ENCODE results near the gene C1QL2. TPM values are rescaled to one million over a fixed set of nuclear protein-coding genes. Genes with fewer than 3 reads are reported as not detected.

Gene C1QL2
- total RNA-seq, 2 donors from 2014 or later, result not detected

GRCh38 chr2:119195001-119195400 is 36.5 kb upstream of the C1QL2 start:
- Mint-ChIP-seq H3K27me3 (peaks cover 34 to 45% of the 10 kb centered on the region in 2 donors), H3K9me3 (no peaks in the 10 kb centered on the region), H3K27ac (no peak overlapping the region), H3K36me3 (no peaks in the 10 kb centered on the region), H3K4me3 (no peak overlapping the region), H3K4me1 (ENCODE audit: low read depth in 2 of 2) (peaks cover 0 to 4% of the 10 kb centered on the region in 2 donors)
- no peak for DNase-seq (ENCODE audit: low spot score)
- ATAC-seq, result no peak

- H3K9me3 Mint-ChIP-seq, result no peaks in the 10 kb centered on the region
- H3K36me3 Mint-ChIP-seq, result no peaks in the 10 kb centered on the region
- H3K4me3 Mint-ChIP-seq, result no peak overlapping the region
- DNase-seq (ENCODE audit: low spot score), result no peak
- H3K27ac Mint-ChIP-seq, result no peak overlapping the region
- H3K4me1 Mint-ChIP-seq (ENCODE audit: low read depth in 2 of 2), result peaks cover 0 to 4% of the 10 kb centered on the region in 2 donors
- H3K27me3 Mint-ChIP-seq, result peaks cover 26 to 32% of the 10 kb centered on the region in 2 donors
- ATAC-seq, result no peak
Measured at GRCh38 chr2:119192893-119193292, 34.3 kb upstream of the C1QL2 start.

GRCh38 chr2:119190321-119191111 is 32.0 kb upstream of the C1QL2 start:
- no peaks in the 10 kb centered on the region for H3K36me3 Mint-ChIP-seq
- H3K27me3 Mint-ChIP-seq, result peaks cover 21 to 25% of the 10 kb centered on the region in 2 donors
- H3K4me3 Mint-ChIP-seq, result no peak overlapping the region
- ATAC-seq (no peak), DNase-seq (ENCODE audit: low spot score) (no peak)
- H3K27ac Mint-ChIP-seq, result no peak overlapping the region
- peaks cover 0 to 4% of the 10 kb centered on the region in 2 donors for H3K4me1 Mint-ChIP-seq (ENCODE audit: low read depth in 2 of 2)
- H3K9me3 Mint-ChIP-seq, result no peaks in the 10 kb centered on the region

DNA sequence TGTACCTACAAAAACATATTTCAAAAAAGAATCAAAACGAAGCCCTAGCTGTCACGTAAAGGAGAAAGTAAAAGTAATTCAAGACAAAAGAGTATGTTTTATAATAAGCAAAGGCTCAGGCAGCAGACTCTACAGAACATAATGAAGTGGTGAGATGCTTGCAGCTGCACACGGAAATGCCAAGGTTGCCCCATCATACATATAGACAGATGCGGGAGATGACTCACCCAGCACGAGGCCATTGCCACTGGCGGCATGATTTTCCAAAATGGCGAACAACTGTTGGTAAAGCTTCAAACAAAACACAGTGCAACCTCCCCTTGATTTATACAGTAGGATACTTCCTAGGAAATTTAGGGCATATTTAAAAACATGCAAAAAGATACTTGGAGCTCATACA is 26.0 kb upstream of the C1QL2 start:
- ATAC-seq (no peak), DNase-seq (ENCODE audit: low spot score) (no peak)
- no peaks in the 10 kb centered on the region for H3K9me3 Mint-ChIP-seq
- no peaks in the 10 kb centered on the region for H3K36me3 Mint-ChIP-seq
- no peak overlapping the region for H3K27ac Mint-ChIP-seq
- no peak overlapping the region for H3K4me3 Mint-ChIP-seq
- no peaks in the 10 kb centered on the region for H3K4me1 Mint-ChIP-seq (ENCODE audit: low read depth in 2 of 2)
- H3K27me3 Mint-ChIP-seq, result peaks cover 0 to 8% of the 10 kb centered on the region in 2 donors

GRCh38 chr2:119181791-119182445 is 23.4 kb upstream of the C1QL2 start:
- no peak overlapping the region for H3K4me3 Mint-ChIP-seq
- no peak for ATAC-seq

GRCh38 chr2:119181391-119181790 is 22.8 kb upstream of the C1QL2 start:
- DNase-seq (ENCODE audit: low spot score), result peak; percentile 54
- ATAC-seq, result no peak
- H3K27ac Mint-ChIP-seq, result no peak overlapping the region
- H3K36me3 Mint-ChIP-seq, result no peaks in the 10 kb centered on the region
- peaks cover 0 to 8% of the 10 kb centered on the region in 2 donors for H3K27me3 Mint-ChIP-seq
- H3K4me3 Mint-ChIP-seq, result no peak overlapping the region
- H3K4me1 Mint-ChIP-seq (ENCODE audit: low read depth in 2 of 2), result no peaks in the 10 kb centered on the region
- no peaks in the 10 kb centered on the region for H3K9me3 Mint-ChIP-seq

More at GRCh38 chr2:119181791-119182445, 23.4 kb upstream of the C1QL2 start:
- H3K27me3 Mint-ChIP-seq, result peaks cover 0 to 8% of the 10 kb centered on the region in 2 donors
- H3K9me3 Mint-ChIP-seq, result no peaks in the 10 kb centered on the region
- H3K27ac Mint-ChIP-seq, result no peak overlapping the region
- H3K4me1 Mint-ChIP-seq (ENCODE audit: low read depth in 2 of 2), result no peaks in the 10 kb centered on the region
- H3K36me3 Mint-ChIP-seq, result no peaks in the 10 kb centered on the region
- peak; percentile 34 for DNase-seq (ENCODE audit: low spot score)

GRCh38 chr2:119180892-119181291 is 22.3 kb upstream of the C1QL2 start:
- no peak for ATAC-seq

GRCh38 chr2:119179991-119180390 is 21.4 kb upstream of the C1QL2 start:
- H3K27ac Mint-ChIP-seq, result no peak overlapping the region
- H3K4me1 Mint-ChIP-seq (ENCODE audit: low read depth in 2 of 2), result no peaks in the 10 kb centered on the region
- no peak overlapping the region for H3K4me3 Mint-ChIP-seq
- H3K27me3 Mint-ChIP-seq, result peaks cover 0 to 8% of the 10 kb centered on the region in 2 donors
- H3K36me3 Mint-ChIP-seq, result no peaks in the 10 kb centered on the region
- H3K9me3 Mint-ChIP-seq, result no peaks in the 10 kb centered on the region
- ATAC-seq (no peak), DNase-seq (ENCODE audit: low spot score) (no peak)

More at GRCh38 chr2:119180892-119181291, 22.3 kb upstream of the C1QL2 start:
- no peaks in the 10 kb centered on the region for H3K36me3 Mint-ChIP-seq
- H3K9me3 Mint-ChIP-seq, result no peaks in the 10 kb centered on the region
- no peak overlapping the region for H3K4me3 Mint-ChIP-seq
- DNase-seq (ENCODE audit: low spot score), result no peak
- H3K27ac Mint-ChIP-seq, result no peak overlapping the region
- peaks cover 0 to 8% of the 10 kb centered on the region in 2 donors for H3K27me3 Mint-ChIP-seq
- H3K4me1 Mint-ChIP-seq (ENCODE audit: low read depth in 2 of 2), result no peaks in the 10 kb centered on the region

DNA sequence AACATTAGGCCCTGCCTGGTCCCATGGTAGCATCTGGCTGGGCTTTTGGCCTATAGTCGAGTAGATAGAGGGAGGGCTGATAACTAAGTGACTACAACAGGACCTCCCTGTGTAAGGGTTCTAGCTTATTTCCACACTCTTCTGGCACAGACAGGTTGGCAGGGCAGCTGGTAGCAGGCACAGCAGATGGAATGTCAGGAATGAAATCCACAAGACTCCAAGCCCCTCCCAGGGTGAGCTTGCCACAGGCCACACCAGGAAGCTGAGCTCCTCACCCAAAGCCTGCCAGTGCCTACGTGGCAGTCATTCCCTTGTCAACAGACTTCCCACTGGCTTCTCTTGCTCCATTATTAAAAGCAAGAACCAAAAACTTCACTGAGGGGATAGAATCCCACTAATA is 20.7 kb upstream of the C1QL2 start:
- Mint-ChIP-seq H3K4me1 (ENCODE audit: low read depth in 2 of 2) (no peaks in the 10 kb centered on the region), H3K27ac (no peak overlapping the region), H3K4me3 (no peak overlapping the region), H3K9me3 (no peaks in the 10 kb centered on the region), H3K36me3 (no peaks in the 10 kb centered on the region), H3K27me3 (peaks cover 0 to 3% of the 10 kb centered on the region in 2 donors)
- DNase-seq (ENCODE audit: low spot score) (no peak), ATAC-seq (no peak)

DNA sequence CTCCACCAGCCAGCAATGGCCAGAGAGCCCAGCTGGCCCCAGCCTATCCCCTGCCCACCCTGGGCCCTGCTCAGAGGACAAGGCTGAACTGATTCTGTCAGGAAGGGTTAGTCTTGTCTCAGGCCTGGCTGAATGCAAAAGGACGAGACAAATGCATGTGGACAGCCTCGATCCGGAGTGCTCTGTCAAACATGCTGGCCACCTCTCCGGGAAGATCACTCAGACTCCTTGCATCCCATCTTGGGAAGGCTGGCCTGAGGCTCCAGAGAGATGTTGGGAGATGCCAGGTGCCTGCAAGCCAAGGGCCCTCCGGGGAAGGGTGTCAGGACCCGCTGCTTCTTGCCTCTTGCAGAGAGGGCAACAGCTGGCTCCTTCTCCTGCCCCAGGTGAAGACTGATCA is 20.2 kb upstream of the C1QL2 start:
- Mint-ChIP-seq H3K4me1 (ENCODE audit: low read depth in 2 of 2) (no peaks in the 10 kb centered on the region), H3K27ac (no peak overlapping the region), H3K36me3 (no peaks in the 10 kb centered on the region), H3K9me3 (no peaks in the 10 kb centered on the region), H3K27me3 (no peaks in the 10 kb centered on the region), H3K4me3 (no peak overlapping the region)
- ATAC-seq, result no peak
- no peak for DNase-seq (ENCODE audit: low spot score)

- Mint-ChIP-seq H3K27me3 (no peaks in the 10 kb centered on the region), H3K4me1 (ENCODE audit: low read depth in 2 of 2) (no peaks in the 10 kb centered on the region), H3K27ac (no peak overlapping the region), H3K36me3 (no peaks in the 10 kb centered on the region), H3K4me3 (no peak overlapping the region), H3K9me3 (no peaks in the 10 kb centered on the region)
- DNase-seq (ENCODE audit: low spot score) (no peak), ATAC-seq (no peak)
Measured at GRCh38 chr2:119177838-119178190, 19.3 kb upstream of the C1QL2 start.

DNA sequence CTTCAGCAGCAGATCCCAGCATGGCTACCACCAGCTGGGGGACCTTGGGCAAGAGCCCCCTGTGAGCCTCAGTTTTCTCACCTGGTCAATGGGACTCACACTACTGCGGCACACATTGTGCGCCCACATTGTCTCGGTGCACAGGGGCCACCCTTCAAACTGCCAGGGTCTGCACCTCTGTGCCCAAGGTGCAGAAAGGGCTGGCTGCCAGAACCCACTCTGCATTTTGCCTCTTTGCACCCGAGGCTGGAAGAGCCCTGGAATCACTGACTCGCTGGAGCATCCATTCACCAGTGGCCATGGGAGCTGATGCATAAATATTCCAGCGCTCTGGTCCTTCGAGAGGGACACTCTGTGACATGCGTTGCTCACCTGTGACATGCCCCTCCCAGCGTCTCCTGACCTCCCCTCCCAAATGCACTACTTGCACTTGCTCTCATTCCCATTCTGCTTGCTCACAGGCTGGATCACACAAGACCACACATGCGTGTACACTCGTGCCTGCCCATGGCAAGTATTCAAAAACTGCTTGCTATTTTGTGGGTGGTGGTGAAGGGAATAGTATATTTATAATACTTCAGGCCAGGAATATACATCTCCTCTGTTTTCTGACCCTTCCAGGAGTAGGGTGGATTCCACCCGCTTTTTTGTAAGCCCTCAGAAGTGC is 18.8 kb upstream of the C1QL2 start:
- H3K36me3 Mint-ChIP-seq, result no peaks in the 10 kb centered on the region
- ATAC-seq (no peak), DNase-seq (ENCODE audit: low spot score) (no peak)
- no peaks in the 10 kb centered on the region for H3K27me3 Mint-ChIP-seq
- no peaks in the 10 kb centered on the region for H3K4me1 Mint-ChIP-seq (ENCODE audit: low read depth in 2 of 2)
- H3K27ac Mint-ChIP-seq, result no peak overlapping the region
- no peak overlapping the region for H3K4me3 Mint-ChIP-seq
- H3K9me3 Mint-ChIP-seq, result no peaks in the 10 kb centered on the region

DNA sequence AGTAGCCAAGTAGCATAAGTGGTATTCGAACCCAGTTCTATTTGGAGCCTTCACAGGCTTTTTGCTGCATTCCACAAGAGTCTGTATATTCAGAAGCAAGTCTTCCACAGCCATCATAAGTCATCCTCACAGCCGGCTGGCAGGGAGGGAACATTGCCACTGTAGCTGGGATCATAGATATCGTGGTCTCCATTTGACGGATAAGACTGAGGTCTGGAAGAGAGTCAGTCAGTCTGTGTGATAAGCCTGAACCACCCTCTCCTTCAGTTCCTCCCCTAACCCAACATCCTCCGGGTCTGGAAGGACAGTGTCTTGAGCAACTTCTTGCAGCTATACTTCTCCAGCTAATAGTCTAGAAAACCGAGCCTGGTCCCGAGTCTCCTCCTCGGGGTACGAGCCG is 17.0 kb upstream of the C1QL2 start:
- DNase-seq (ENCODE audit: low spot score), result peak; percentile 29
- H3K36me3 Mint-ChIP-seq, result no peaks in the 10 kb centered on the region
- no peaks in the 10 kb centered on the region for H3K4me1 Mint-ChIP-seq (ENCODE audit: low read depth in 2 of 2)
- H3K9me3 Mint-ChIP-seq, result no peaks in the 10 kb centered on the region
- H3K4me3 Mint-ChIP-seq, result no peak overlapping the region
- no peak overlapping the region for H3K27ac Mint-ChIP-seq
- no peak for ATAC-seq
- no peaks in the 10 kb centered on the region for H3K27me3 Mint-ChIP-seq

DNA sequence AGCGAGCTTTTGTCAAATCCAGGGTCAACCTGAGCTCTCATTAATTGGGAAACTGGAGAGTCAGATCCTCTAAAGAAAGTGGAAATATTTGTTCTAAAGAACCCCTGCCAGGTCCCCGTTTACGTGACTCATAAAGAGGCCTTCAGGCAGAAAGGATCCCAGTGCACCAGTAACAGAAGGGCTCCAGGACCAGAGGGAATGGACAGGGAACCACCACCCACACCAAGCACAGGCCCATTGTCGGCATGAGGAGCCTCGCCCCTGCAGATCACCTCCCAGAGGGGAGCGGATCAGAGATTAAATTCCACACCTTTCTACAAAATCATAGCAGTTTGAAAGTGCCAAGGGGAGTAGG is 16.4 kb upstream of the C1QL2 start:
- Mint-ChIP-seq H3K36me3 (no peaks in the 10 kb centered on the region), H3K4me3 (no peak overlapping the region), H3K27ac (no peak overlapping the region), H3K9me3 (no peaks in the 10 kb centered on the region), H3K4me1 (ENCODE audit: low read depth in 2 of 2) (no peaks in the 10 kb centered on the region), H3K27me3 (no peaks in the 10 kb centered on the region)
- ATAC-seq (no peak), DNase-seq (ENCODE audit: low spot score) (no peak)
